ENCODE data around the gene TNRC6A.
A peak's percentile ranks its signal among the peaks of the same experiment; 100 is the strongest.

Gene TNRC6A

GRCh38 chr16:24789881-24790280, 60.4 kb downstream of the TNRC6A start:
- H3K27me3 Mint-ChIP-seq (ENCODE audit: low read depth), result no peaks in the 10 kb centered on the region
- H3K9me3 Mint-ChIP-seq, result no peaks in the 10 kb centered on the region
- no peak overlapping the region for H3K27ac Mint-ChIP-seq
- TF ChIP-seq, protein P1, sequence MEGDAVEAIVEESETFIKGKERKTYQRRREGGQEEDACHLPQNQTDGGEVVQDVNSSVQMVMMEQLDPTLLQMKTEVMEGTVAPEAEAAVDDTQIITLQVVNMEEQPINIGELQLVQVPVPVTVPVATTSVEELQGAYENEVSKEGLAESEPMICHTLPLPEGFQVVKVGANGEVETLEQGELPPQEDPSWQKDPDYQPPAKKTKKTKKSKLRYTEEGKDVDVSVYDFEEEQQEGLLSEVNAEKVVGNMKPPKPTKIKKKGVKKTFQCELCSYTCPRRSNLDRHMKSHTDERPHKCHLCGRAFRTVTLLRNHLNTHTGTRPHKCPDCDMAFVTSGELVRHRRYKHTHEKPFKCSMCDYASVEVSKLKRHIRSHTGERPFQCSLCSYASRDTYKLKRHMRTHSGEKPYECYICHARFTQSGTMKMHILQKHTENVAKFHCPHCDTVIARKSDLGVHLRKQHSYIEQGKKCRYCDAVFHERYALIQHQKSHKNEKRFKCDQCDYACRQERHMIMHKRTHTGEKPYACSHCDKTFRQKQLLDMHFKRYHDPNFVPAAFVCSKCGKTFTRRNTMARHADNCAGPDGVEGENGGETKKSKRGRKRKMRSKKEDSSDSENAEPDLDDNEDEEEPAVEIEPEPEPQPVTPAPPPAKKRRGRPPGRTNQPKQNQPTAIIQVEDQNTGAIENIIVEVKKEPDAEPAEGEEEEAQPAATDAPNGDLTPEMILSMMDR (IDR thresholded peaks at IDR 0.05; ENCODE audit: unreplicated experiment in 3 of 3), result no peak
- H3K4me1 Mint-ChIP-seq, result no peaks in the 10 kb centered on the region
- H3K36me3 Mint-ChIP-seq (ENCODE audit: low read depth), result peaks cover 63% of the 10 kb centered on the region
- no peak overlapping the region for H3K4me3 Mint-ChIP-seq

DNA sequence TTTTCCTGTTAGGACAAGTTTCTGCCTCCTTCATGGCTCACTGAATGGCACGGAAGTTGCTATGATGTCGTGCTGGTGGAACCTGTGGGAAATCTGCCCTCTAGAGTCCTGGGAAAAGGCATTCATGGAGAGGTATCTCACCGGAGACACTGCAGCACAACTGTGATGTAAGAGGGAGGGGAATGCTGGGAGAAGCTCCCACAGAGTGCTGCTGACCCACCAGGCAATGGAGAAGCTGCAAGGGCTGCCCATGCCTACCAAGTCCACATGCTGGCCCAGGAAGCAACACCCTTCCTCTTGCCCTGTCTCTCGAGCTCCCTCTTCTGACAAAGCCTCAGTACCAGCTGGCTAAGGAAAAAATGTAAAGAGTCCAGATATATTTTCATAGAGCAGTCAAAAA, 71.1 kb downstream of the TNRC6A start:
- Mint-ChIP-seq H3K9me3 (no peaks in the 10 kb centered on the region), H3K4me1 (no peaks in the 10 kb centered on the region), H3K36me3 (ENCODE audit: low read depth) (peaks cover 75% of the 10 kb centered on the region), H3K27me3 (ENCODE audit: low read depth) (no peaks in the 10 kb centered on the region), H3K27ac (no peak overlapping the region), H3K4me3 (no peak overlapping the region)
- TF ChIP-seq, protein P1 (IDR thresholded peaks at IDR 0.05; ENCODE audit: unreplicated experiment in 3 of 3), result no peak

DNA sequence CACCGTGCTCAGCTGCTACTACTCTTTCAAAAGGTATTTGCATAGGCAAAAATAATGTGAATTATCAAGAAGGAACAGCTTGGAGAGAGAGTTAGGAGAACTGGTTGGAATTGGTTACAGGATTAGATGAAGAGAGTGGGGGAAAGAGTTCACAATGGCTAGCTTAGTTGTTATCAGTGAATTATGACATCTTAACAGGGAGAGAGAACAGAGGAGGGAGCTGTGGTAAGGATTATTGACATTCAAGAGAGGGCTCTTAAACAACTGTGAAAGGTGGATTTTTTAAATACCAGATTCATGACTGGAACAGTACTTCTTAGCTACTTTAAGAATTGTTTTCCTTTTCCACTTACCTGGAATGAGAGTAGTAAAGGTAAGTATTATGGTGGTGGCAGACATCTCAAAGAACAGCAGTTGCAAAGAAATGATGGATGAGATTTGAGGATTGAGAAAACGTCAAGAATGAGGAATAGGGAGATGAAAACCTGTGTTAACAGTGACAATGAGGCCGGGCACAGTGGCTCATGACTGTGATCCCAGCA, 72.4 kb downstream of the TNRC6A start:
- peaks cover 75% of the 10 kb centered on the region for H3K36me3 Mint-ChIP-seq (ENCODE audit: low read depth)
- H3K4me3 Mint-ChIP-seq, result no peak overlapping the region
- no peaks in the 10 kb centered on the region for H3K4me1 Mint-ChIP-seq
- no peaks in the 10 kb centered on the region for H3K9me3 Mint-ChIP-seq
- H3K27ac Mint-ChIP-seq, result no peak overlapping the region
- no peaks in the 10 kb centered on the region for H3K27me3 Mint-ChIP-seq (ENCODE audit: low read depth)
- TF ChIP-seq, protein P1 (IDR thresholded peaks at IDR 0.05; ENCODE audit: unreplicated experiment in 3 of 3), result no peak

- H3K27ac Mint-ChIP-seq, result no peak overlapping the region
- TF ChIP-seq, protein P1 (IDR thresholded peaks at IDR 0.05; ENCODE audit: unreplicated experiment in 3 of 3), result no peak
- H3K4me1 Mint-ChIP-seq, result no peaks in the 10 kb centered on the region
- no peak overlapping the region for H3K4me3 Mint-ChIP-seq
- H3K27me3 Mint-ChIP-seq (ENCODE audit: low read depth), result no peaks in the 10 kb centered on the region
- no peaks in the 10 kb centered on the region for H3K9me3 Mint-ChIP-seq
- peaks cover 79% of the 10 kb centered on the region for H3K36me3 Mint-ChIP-seq (ENCODE audit: low read depth)
Observed at GRCh38 chr16:24805484-24805883, 76.0 kb downstream of the TNRC6A start.

DNA sequence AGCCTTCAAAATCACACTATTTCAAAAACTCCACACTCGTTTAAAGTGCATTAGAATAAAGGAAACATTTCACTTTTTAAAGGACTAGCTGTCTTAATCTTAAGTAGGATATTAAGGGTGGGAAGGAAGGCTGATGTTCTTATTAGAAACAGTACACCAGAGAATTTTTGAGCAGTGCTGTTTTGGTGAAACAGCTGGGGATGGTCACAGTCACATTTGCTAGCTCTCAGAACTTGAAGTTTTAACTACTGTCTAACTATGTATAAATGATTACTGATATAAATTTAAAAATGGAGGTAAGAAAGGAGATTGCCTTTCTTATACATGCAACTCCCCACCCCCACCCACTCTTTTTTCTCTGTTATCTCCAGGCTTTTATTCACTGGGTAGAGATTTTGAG, 77.8 kb downstream of the TNRC6A start:
- Mint-ChIP-seq H3K27me3 (ENCODE audit: low read depth) (no peaks in the 10 kb centered on the region), H3K4me3 (no peak overlapping the region), H3K4me1 (no peaks in the 10 kb centered on the region), H3K27ac (peak overlapping the region in 1 of 3 experiments; percentile 47), H3K9me3 (no peaks in the 10 kb centered on the region), H3K36me3 (ENCODE audit: low read depth) (peaks cover 77% of the 10 kb centered on the region)
- TF ChIP-seq, protein P1 (IDR thresholded peaks at IDR 0.05; ENCODE audit: unreplicated experiment in 3 of 3), result no peak
